Hepatocyte (in vitro differentiated cells): ENCODE measurements around the gene EGFL8. TPM values are rescaled to one million over a fixed set of nuclear protein-coding genes. Genes with fewer than 3 reads are reported as not detected.

ENCODE experiments used
- DNase-seq: peaks from one replicate; pipeline ENCODE4 v3.0.0-alpha.2; 2016; ENCODE audit warnings: low spot score
- H2AFZ ChIP-seq: fragments of 200-600 bp; sonication (generic); 2 replicates; pipeline ENCODE4 v1.6.0; 2016; ENCODE audit warnings: antibody characterized with exemption, mild to moderate bottlenecking
- H3K27ac ChIP-seq: fragments of 200-600 bp; sonication (generic); 2 replicates; pipeline ENCODE4 v1.5.1; 2016; ENCODE audit warnings: mild to moderate bottlenecking
- H3K27me3 ChIP-seq: fragments of 200-600 bp; sonication (generic); 2 replicates; pipeline ENCODE4 v1.6.1; 2016
- H3K36me3 ChIP-seq: fragments of 200-600 bp; sonication (generic); replicated peaks from 2 replicates; pipeline ENCODE4 v1.5.1; 2016; ENCODE audit warnings: low read depth; ENCODE audit not compliant: insufficient read depth
- H3K4me1 ChIP-seq: fragments of 200-600 bp; sonication (generic); 2 replicates; pipeline ENCODE4 v1.5.1; 2016; ENCODE audit warnings: mild to moderate bottlenecking, moderate library complexity; ENCODE audit not compliant: insufficient read depth
- H3K4me2 ChIP-seq: fragments of 200-600 bp; sonication (generic); 2 replicates; pipeline ENCODE4 v1.6.0; 2016
- H3K4me3 ChIP-seq: fragments of 200-600 bp; sonication (generic); 2 replicates; pipeline ENCODE4 v1.5.1; 2016; ENCODE audit warnings: mild to moderate bottlenecking
- H3K79me2 ChIP-seq: fragments of 200-600 bp; sonication (generic); 2 replicates; pipeline ENCODE4 v1.6.0; 2017; ENCODE audit warnings: mild to moderate bottlenecking
- H3K9me2 ChIP-seq: fragments of 200-600 bp; sonication (generic); replicated peaks from 2 replicates; pipeline ENCODE4 v1.6.0; 2017; ENCODE audit warnings: mild to moderate bottlenecking; ENCODE audit not compliant: insufficient read depth
- H3K9me3 ChIP-seq: fragments of 200-600 bp; sonication (generic); 2 replicates; pipeline ENCODE4 v1.5.1; 2016; ENCODE audit warnings: low read depth, mild to moderate bottlenecking
- H4K20me1 ChIP-seq: fragments of 200-600 bp; sonication (generic); 2 replicates; pipeline ENCODE4 v1.6.0; 2016; ENCODE audit warnings: mild to moderate bottlenecking; ENCODE audit not compliant: insufficient read depth, poor library complexity, severe bottlenecking
- EZH2 ChIP-seq: fragments of 200-600 bp; sonication (generic); IDR thresholded peaks from 2 replicates; pipeline ENCODE4 v1.6.1; 2016; ENCODE audit warnings: antibody characterized with exemption, mild to moderate bottlenecking, borderline replicate concordance
- EZH2phosphoT487 ChIP-seq: fragments of 200-600 bp; sonication (generic); IDR thresholded peaks from one replicate; pipeline ENCODE4 v1.6.1; 2018; ENCODE audit warnings: antibody characterized with exemption, mild to moderate bottlenecking, low read depth, moderate library complexity; ENCODE audit not compliant: unreplicated experiment, severe bottlenecking
- WGBS: methylation state at CpG from one replicate; pipeline ENCODE4 v1.1.6; 2016; ENCODE audit warnings: low lambda C conversion rate; ENCODE audit errors: missing lambda C conversion rate; 5-methylcytosine and 5-hydroxymethylcytosine counted together
- polyA plus RNA-seq: library from polyadenylated mRNA; unstranded; fragments of >200 nt; fragmentation: Nextera tagmentation; extraction: Ambion mirVana; gene quantifications from 2 replicates; pipeline ENCODE4 v1.2.1, GENCODE V29; 2016
- total RNA-seq: library from RNA; depleted of rRNA; stranded (reverse); fragments of >200 nt; gene quantifications from 2 replicates; pipeline ENCODE4 v1.2.3, GENCODE V29; 2014
- TF ChIP-seq, protein P1 (sequence below): fragments of 200-600 bp; sonication (generic); IDR thresholded peaks from 2 replicates; pipeline ENCODE4 v1.5.1; 2016; ENCODE audit warnings: antibody characterized with exemption, mild to moderate bottlenecking; ENCODE audit not compliant: poor library complexity

Gene EGFL8
- total and polyA plus RNA-seq, 2 experiments from 2014 or later: 4.5 to 12.2 TPM

DNA sequence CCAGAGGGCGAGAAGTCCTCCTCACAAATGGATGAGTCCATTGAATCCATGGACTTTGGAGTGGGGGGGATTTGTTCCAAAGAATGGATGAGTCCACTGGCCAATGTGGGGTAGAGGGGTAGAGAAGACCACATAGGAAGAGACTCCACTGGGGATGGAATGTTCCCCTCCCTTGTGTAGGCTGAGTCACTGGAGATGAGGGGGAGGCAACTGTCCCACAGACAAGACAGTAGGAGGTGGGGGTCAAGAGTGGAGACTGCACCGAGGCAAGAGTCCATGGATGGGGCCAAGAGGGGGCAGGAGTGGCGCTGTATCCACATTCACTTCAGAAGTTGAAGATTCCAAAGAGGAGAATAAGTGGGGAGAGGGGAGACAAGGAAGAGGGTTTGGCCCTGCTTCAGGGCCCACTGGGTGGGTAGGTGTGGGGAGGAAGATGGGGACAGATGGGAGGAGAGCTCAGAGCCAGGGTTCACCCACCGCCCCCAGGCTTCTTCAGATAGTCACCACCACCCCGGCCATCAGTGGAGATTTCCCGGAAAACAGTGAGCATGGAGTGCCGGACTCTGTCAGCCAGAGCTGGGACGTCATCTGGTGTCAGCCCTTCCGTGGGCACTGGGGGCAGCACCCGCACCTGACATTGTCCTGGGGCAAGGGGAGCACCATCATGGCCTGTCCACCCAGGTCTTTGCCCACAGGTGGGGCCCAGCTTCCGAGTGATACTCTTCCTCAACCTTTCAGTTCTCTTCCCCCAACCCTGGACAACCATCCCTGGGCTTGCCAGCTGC is 4.6 kb downstream of the EGFL8 start:
- no peaks in the 10 kb centered on the region for H3K9me3 ChIP-seq
- H4K20me1 ChIP-seq: no peaks in the 10 kb centered on the region
- 92% methylated on average over 11 of the region's 11 CpGs for WGBS
- peaks cover 5% of the 10 kb centered on the region for H3K4me1 ChIP-seq
- no peak overlapping the region for H3K4me3 ChIP-seq
- no peaks in the 10 kb centered on the region for H3K27me3 ChIP-seq
- no peak for DNase-seq
- H3K36me3 ChIP-seq: no peaks in the 10 kb centered on the region
- H3K4me2 ChIP-seq: no peak overlapping the region
- no peak for TF ChIP-seq EZH2phosphoT487
- no peak for TF ChIP-seq EZH2
- TF ChIP-seq, protein P1, sequence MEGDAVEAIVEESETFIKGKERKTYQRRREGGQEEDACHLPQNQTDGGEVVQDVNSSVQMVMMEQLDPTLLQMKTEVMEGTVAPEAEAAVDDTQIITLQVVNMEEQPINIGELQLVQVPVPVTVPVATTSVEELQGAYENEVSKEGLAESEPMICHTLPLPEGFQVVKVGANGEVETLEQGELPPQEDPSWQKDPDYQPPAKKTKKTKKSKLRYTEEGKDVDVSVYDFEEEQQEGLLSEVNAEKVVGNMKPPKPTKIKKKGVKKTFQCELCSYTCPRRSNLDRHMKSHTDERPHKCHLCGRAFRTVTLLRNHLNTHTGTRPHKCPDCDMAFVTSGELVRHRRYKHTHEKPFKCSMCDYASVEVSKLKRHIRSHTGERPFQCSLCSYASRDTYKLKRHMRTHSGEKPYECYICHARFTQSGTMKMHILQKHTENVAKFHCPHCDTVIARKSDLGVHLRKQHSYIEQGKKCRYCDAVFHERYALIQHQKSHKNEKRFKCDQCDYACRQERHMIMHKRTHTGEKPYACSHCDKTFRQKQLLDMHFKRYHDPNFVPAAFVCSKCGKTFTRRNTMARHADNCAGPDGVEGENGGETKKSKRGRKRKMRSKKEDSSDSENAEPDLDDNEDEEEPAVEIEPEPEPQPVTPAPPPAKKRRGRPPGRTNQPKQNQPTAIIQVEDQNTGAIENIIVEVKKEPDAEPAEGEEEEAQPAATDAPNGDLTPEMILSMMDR: no peak
- H3K79me2 ChIP-seq: peaks cover 26% of the 10 kb centered on the region
- no peaks in the 10 kb centered on the region for H3K9me2 ChIP-seq
- H2AFZ ChIP-seq: no peak overlapping the region
- H3K27ac ChIP-seq: no peak overlapping the region

DNA sequence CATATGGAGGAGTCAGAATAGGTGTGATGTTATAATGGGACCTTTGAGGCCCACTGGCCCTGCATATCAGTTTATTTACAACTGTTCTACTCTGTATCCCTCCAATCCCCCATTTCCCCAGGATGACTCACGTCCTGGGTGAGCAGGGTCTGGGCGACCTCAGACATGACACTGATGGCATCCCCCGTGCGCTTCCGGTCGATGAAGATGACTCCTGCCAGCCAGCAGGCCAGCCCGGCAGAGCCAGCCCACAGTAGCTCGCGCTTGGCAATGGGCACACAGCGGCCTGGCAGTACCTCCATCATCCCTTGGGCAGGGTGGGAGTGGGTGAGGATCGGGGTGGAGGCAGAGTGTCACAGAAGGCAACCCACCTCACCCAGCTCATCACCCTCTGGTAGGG is 5.9 kb downstream of the EGFL8 start:
- no peak overlapping the region for H3K27ac ChIP-seq
- H3K36me3 ChIP-seq: no peaks in the 10 kb centered on the region
- H2AFZ ChIP-seq: no peak overlapping the region
- peaks cover 39% of the 10 kb centered on the region for H3K79me2 ChIP-seq
- no peak for DNase-seq
- H3K4me1 ChIP-seq: peaks cover 12% of the 10 kb centered on the region
- no peaks in the 10 kb centered on the region for H4K20me1 ChIP-seq
- 94% methylated on average over 11 of the region's 11 CpGs for WGBS
- H3K9me2 ChIP-seq: no peaks in the 10 kb centered on the region
- H3K27me3 ChIP-seq: no peaks in the 10 kb centered on the region
- no peaks in the 10 kb centered on the region for H3K9me3 ChIP-seq
- H3K4me3 ChIP-seq: no peak overlapping the region
- TF ChIP-seq EZH2phosphoT487 (no peak), EZH2 (no peak)
- TF ChIP-seq, protein P1: no peak
- no peak overlapping the region for H3K4me2 ChIP-seq

DNA sequence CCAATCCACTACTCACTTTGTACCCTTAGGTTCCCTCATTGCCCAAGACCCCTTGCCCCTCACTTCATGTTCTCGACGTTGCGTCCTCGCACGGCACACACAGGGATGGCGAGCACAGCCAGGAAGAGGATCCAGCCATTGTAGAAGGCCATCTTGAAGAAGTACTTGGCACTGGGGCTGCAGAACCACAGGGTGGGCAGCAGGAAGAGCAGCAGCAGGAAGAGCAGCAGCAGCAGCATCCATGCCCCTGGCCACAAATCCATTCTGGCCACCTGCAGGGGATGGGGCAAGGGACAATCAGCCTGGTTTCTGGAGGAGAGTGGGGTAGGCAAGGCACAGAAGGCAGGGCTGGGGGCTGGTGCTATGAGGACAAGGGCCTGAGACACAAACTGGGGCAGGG is 6.8 kb downstream of the EGFL8 start:
- H3K4me1 ChIP-seq: peaks cover 12% of the 10 kb centered on the region
- TF ChIP-seq EZH2phosphoT487 (no peak), EZH2 (no peak)
- TF ChIP-seq, protein P1: no peak
- 98% methylated on average over 6 of the region's 6 CpGs for WGBS

More for the DNA sequence above, 6.8 kb downstream of the EGFL8 start:
- no peak overlapping the region for H3K27ac ChIP-seq
- H2AFZ ChIP-seq: no peak overlapping the region
- H3K4me2 ChIP-seq: no peak overlapping the region
- H3K9me3 ChIP-seq: no peaks in the 10 kb centered on the region
- no peaks in the 10 kb centered on the region for H4K20me1 ChIP-seq
- H3K9me2 ChIP-seq: no peaks in the 10 kb centered on the region
- H3K79me2 ChIP-seq: peaks cover 44% of the 10 kb centered on the region
- H3K27me3 ChIP-seq: no peaks in the 10 kb centered on the region
- DNase-seq: no peak
- H3K4me3 ChIP-seq: no peak overlapping the region
- H3K36me3 ChIP-seq: no peaks in the 10 kb centered on the region
